Caco-2 (cell line): ENCODE data around the gene EPHB4. TPM values are rescaled to one million over a fixed set of nuclear protein-coding genes. Genes with fewer than 3 reads are reported as not detected.

Experiments used
- BruUV-seq: library from RNA; stranded (reverse); fragments of 400-500 nt; replicated peaks from 2 replicates; lab custom pipeline; 2021; lab: Mats Ljungman, UMichigan
- CTCF ChIA-PET: fragments of 300-600 bp; sonication (Branson Sonifier 250); formaldehyde crosslinking; loops from one replicate; lab custom pipeline; 2022; ENCODE audit warnings: antibody characterized with exemption; lab: Charles Lee
- POLR2A ChIA-PET: fragments of 300-600 bp; sonication (Branson Sonifier 250); formaldehyde crosslinking; loops from one replicate; lab custom pipeline; 2022; ENCODE audit warnings: antibody characterized with exemption; lab: Charles Lee
- DNase-seq, 2 experiments: peaks; one replicate each; pipeline versions ENCODE4 v3.0.0 to v3.0.0-alpha.2; 2020 to 2022
- H3K27me3 ChIP-seq: replicated peaks from 2 replicates; pipeline ENCODE4 v1.6.0; 2011; ENCODE audit warnings: low read length; ENCODE audit not compliant: control insufficient read depth, insufficient read depth
- H3K36me3 ChIP-seq: 2 replicates; pipeline ENCODE4 v1.5.1; 2011; ENCODE audit warnings: low read length; ENCODE audit not compliant: control insufficient read depth, insufficient read depth
- H3K4me1 ChIP-seq: fragments of 250-450 bp; sonication (Bioruptor Pico); 2 replicates; pipeline ENCODE4 v1.5.1; 2020; ENCODE audit warnings: mild to moderate bottlenecking
- H3K4me3 ChIP-seq: 2 replicates; pipeline ENCODE4 v1.5.1; 2011; ENCODE audit warnings: low read depth, mild to moderate bottlenecking, control low read depth, low read length
- H3K9me3 ChIP-seq: fragments of 250-450 bp; sonication (Bioruptor Pico); 2 replicates; pipeline ENCODE4 v1.5.1; 2020; ENCODE audit warnings: mild to moderate bottlenecking, moderate library complexity
- H3K27ac Mint-ChIP-seq: one replicate; pipeline ENCODE4 v1.8.0; 2022; ENCODE audit warnings: mixed read lengths; ENCODE audit not compliant: unreplicated experiment
- H3K27me3 Mint-ChIP-seq: one replicate; pipeline ENCODE4 v1.8.0; 2022; ENCODE audit warnings: mixed read lengths; ENCODE audit not compliant: insufficient read depth, unreplicated experiment
- H3K36me3 Mint-ChIP-seq: one replicate; pipeline ENCODE4 v1.8.0; 2022; ENCODE audit warnings: mild to moderate bottlenecking, mixed read lengths; ENCODE audit not compliant: insufficient read depth, unreplicated experiment
- H3K4me1 Mint-ChIP-seq: one replicate; pipeline ENCODE4 v1.8.0; 2022; ENCODE audit warnings: low read depth, mixed read lengths; ENCODE audit not compliant: unreplicated experiment
- H3K4me3 Mint-ChIP-seq: one replicate; pipeline ENCODE4 v1.8.0; 2022; ENCODE audit warnings: mild to moderate bottlenecking, moderate library complexity, mixed read lengths; ENCODE audit not compliant: unreplicated experiment
- H3K9me3 Mint-ChIP-seq: one replicate; pipeline ENCODE4 v1.8.0; 2022; ENCODE audit warnings: mixed read lengths; ENCODE audit not compliant: unreplicated experiment
- intact Hi-C: fragments of 100-400 bp; cut with micrococcal nuclease; formaldehyde crosslinking; loops from one replicate; pipeline ENCODE4 v1.10.0; 2022; ENCODE audit not compliant: unreplicated experiment
- total RNA-seq: library from RNA; stranded (reverse); gene quantifications from 2 replicates; pipeline ENCODE4 v1.2.3, GENCODE V29; 2022
- TF ChIP-seq, protein P1 (sequence below), 2 experiments: fragments of 200-600 bp in 1 of 2; IDR thresholded peaks; 1 replicate in 1 of 2; 2 replicates in 1 of 2; pipeline versions ENCODE4 v1.5.1 to v1.8.0; 2011 to 2022; ENCODE audit warnings: antibody characterized with exemption in 1 of 2, control low read depth in 1 of 2, inconsistent platforms in 1 of 2, low read depth in 1 of 2, low read length in 1 of 2, mild to moderate bottlenecking in 1 of 2, moderate library complexity in 1 of 2; ENCODE audit not compliant: insufficient read depth in 1 of 2, severe bottlenecking in 1 of 2, unreplicated experiment in 1 of 2

The EPHB4 gene
- total RNA-seq, 1 experiment from 2014 or later, result 112 TPM

DNA sequence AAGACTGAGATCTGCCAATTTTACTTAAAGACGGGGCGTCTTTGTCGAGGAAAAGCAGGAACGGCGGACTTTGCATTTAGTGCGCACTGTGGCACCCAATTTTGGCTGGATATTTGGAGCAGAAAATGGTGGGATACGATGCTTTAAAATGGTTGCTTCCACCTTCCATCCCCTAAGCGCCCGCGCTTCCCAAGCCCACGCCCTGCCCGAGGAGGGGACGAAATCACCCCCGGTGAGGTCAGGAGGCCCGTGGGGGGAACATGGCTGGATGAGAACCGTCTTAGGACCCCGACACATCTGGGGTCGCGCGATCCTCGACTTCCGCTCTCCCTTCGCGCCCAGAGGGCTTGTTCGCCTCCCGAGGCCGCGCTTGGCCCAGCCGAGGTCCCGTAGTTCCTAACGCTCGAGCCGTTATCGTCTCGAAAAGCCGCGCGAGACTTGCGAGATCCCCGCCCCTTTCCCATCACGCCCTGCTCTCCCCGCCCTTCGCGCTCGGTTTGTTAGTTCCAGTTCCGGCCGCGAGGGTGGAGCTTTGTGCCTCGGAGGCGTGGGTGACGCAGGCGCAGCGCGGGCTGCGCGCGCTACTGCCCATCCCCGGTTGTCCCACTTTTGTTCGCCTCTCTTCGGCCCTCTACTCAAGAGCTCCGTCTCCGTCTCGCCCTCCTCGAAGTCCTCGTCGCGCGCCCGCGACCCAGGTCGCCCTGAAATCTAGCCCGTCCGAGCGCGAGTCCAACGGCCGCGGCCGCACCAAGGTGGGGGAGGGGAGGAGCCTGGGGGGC, 47.4 kb upstream of the EPHB4 start, which contains the start of gene SRRT:
Gene SRRT, plus strand, starts transcription at position 527 of the 779 bp plus-strand sequence. CDS start 488 bp downstream, outside the sequence.
- Mint-ChIP-seq H3K36me3 (peaks cover 98% of the 10 kb centered on the region), H3K27ac (peak within 1 kb of the TSS; percentile 98), H3K4me1 (peaks cover 14% of the 10 kb centered on the region), H3K9me3 (no peaks in the 10 kb centered on the region), H3K4me3 (peak within 1 kb of the TSS; percentile 85), H3K27me3 (no peaks in the 10 kb centered on the region)
- TF ChIP-seq, protein P1, sequence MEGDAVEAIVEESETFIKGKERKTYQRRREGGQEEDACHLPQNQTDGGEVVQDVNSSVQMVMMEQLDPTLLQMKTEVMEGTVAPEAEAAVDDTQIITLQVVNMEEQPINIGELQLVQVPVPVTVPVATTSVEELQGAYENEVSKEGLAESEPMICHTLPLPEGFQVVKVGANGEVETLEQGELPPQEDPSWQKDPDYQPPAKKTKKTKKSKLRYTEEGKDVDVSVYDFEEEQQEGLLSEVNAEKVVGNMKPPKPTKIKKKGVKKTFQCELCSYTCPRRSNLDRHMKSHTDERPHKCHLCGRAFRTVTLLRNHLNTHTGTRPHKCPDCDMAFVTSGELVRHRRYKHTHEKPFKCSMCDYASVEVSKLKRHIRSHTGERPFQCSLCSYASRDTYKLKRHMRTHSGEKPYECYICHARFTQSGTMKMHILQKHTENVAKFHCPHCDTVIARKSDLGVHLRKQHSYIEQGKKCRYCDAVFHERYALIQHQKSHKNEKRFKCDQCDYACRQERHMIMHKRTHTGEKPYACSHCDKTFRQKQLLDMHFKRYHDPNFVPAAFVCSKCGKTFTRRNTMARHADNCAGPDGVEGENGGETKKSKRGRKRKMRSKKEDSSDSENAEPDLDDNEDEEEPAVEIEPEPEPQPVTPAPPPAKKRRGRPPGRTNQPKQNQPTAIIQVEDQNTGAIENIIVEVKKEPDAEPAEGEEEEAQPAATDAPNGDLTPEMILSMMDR (IDR thresholded peaks at IDR 0.05; ENCODE audit: insufficient read depth in 1 of 2, low read depth in 1 of 2, low read length in 1 of 2, severe bottlenecking in 1 of 2, unreplicated experiment in 1 of 2), result peak; percentile 33 to 48
- Histone ChIP-seq H3K36me3 (peaks cover under 1% of the 10 kb centered on the region; the same call in 1 of the 2 replicates), H3K4me1 (peaks cover 10% of the 10 kb centered on the region; the same call in 1 of the 2 replicates), H3K27me3 (no peaks in the 10 kb centered on the region), H3K4me3 (peak within 1 kb of the TSS; percentile 81), H3K9me3 (no peaks in the 10 kb centered on the region)
- BruUV-seq, result TSS peak; percentile 98
- DNase-seq, result peak; percentile 98 to 99
- CTCF ChIA-PET, result interaction anchor here (0.6 to 1.8 kb wide), 9 partner anchors 15 to 302 kb away, joined by 3 to 22 read pairs (median 7); partner anchors contain the start of genes EPHB4, FBXO24, POP7 and SLC12A9
- intact Hi-C loops, result loop anchor here (1.0 kb wide), 1 partner anchor 15 kb away; the partner anchor contains the start of gene UFSP1
- POLR2A ChIA-PET, result interaction anchor here (0.7 to 1.4 kb wide), 15 partner anchors 12 to 446 kb away, joined by 3 to 76 read pairs (median 8); partner anchors contain the start of genes EPHB4, FBXO24, LRCH4 and MOSPD3

DNA sequence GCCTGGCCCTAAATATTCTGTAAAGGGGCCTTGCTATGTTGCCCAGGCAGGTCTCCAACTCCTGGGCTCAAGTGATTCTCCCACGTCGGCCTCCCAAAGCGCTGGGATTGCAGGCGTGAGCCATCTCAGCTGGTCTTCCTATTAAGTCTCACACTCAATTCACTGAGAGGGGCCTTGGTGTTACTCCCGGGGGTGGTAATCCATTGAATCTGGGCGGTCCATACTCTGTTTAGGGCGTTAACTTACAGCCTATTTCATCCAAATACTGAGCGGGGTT, 46.9 kb upstream of the EPHB4 start:
- TF ChIP-seq, protein P1 (IDR thresholded peaks at IDR 0.05; ENCODE audit: insufficient read depth in 1 of 2, low read depth in 1 of 2, low read length in 1 of 2, severe bottlenecking in 1 of 2, unreplicated experiment in 1 of 2), result no peak
- Mint-ChIP-seq H3K27ac (peak overlapping the region; percentile 98), H3K4me1 (peaks cover 14% of the 10 kb centered on the region), H3K9me3 (no peaks in the 10 kb centered on the region), H3K4me3 (peak overlapping the region; percentile 85), H3K36me3 (peaks cover 93% of the 10 kb centered on the region), H3K27me3 (no peaks in the 10 kb centered on the region)
- H3K4me1 ChIP-seq, result peaks cover 10% of the 10 kb centered on the region; the same call in 1 of the 2 replicates
- intact Hi-C loops, result no loop called here
- POLR2A ChIA-PET, result no interaction called here
- H3K27me3 ChIP-seq, result no peaks in the 10 kb centered on the region
- H3K36me3 ChIP-seq, result no peaks in the 10 kb centered on the region; the same call in 1 of the 2 replicates
- no peaks in the 10 kb centered on the region for H3K9me3 ChIP-seq
- peak overlapping the region; percentile 81 for H3K4me3 ChIP-seq
- CTCF ChIA-PET, result no interaction called here
- DNase-seq, result no peak
- no TSS peak for BruUV-seq

DNA sequence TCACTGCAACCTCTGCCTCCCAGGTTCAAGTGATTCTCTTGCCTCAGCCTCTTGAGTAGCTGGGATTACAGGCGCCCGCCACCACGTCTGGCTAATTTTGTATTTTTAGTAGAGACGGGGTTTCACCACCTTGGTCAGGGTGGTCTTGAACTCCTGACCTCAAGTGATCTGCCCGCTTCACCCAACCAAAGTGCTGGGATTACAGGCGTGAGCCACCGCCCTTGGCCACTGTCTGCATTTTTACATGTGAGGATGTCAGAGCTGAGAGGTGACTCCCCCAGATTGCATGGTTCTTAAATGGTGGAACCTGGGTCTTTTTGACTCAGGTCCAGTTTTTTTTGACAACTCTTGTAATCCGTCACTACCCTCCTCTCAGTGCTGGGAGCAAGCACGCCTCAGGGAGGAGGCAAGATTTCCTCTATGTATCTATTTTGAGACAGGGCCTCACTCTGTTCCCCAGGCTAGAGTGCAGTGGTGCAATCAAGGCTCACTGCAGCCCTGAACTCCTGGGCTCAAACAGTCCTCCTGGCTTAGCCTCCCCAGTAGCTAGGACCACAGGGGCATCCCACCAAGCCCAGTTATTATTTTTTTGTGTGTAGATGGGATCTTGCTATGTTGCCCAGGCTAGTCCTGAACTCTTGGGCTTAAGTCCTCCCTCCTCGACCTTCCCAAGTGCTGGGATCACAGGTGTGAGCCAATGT, 46.4 kb upstream of the EPHB4 start:
- no peaks in the 10 kb centered on the region; the same call in 1 of the 2 replicates for H3K36me3 ChIP-seq
- H3K4me1 ChIP-seq, result peaks cover 15% of the 10 kb centered on the region; the same call in 1 of the 2 replicates
- Mint-ChIP-seq H3K9me3 (no peaks in the 10 kb centered on the region), H3K27ac (peak overlapping the region; percentile 98), H3K4me3 (peak overlapping the region; percentile 85), H3K36me3 (peaks cover 93% of the 10 kb centered on the region), H3K4me1 (peaks cover 11% of the 10 kb centered on the region), H3K27me3 (no peaks in the 10 kb centered on the region)
- TF ChIP-seq, protein P1 (IDR thresholded peaks at IDR 0.05; ENCODE audit: insufficient read depth in 1 of 2, low read depth in 1 of 2, low read length in 1 of 2, severe bottlenecking in 1 of 2, unreplicated experiment in 1 of 2), result no peak
- no peaks in the 10 kb centered on the region for H3K9me3 ChIP-seq
- no peaks in the 10 kb centered on the region for H3K27me3 ChIP-seq
- intact Hi-C loops, result no loop called here
- peak overlapping the region; percentile 81 for H3K4me3 ChIP-seq
- POLR2A ChIA-PET, result no interaction called here
- BruUV-seq, result no TSS peak
- CTCF ChIA-PET, result no interaction called here
- DNase-seq, result no peak
